H1 (cell line): ENCODE data around the gene AIDA. TPM values are rescaled to one million over a fixed set of nuclear protein-coding genes. Genes with fewer than 3 reads are reported as not detected.

ENCODE experiments used
- CBX5 ChIP-seq: fragments of 300-800, 300-1000 bp; sonication (generic); IDR thresholded peaks from 2 replicates; pipeline ENCODE4 v1.7.1; 2016; ENCODE audit warnings: antibody characterized with exemption, low read length, low read depth
- CEBPB ChIP-seq: IDR thresholded peaks from 2 replicates; pipeline ENCODE4 v1.6.1; 2012; ENCODE audit warnings: low read depth, low read length
- FOSL1 ChIP-seq: IDR thresholded peaks from 2 replicates; pipeline ENCODE4 v1.6.1; 2011; ENCODE audit warnings: mild to moderate bottlenecking, low read depth, low read length, moderate library complexity; ENCODE audit not compliant: insufficient read depth
- HDAC2 ChIP-seq, 2 experiments: fragments of 300-600 bp in 1 of 2; sonication (generic) in 1 of 2; IDR thresholded peaks; 2 replicates each; pipeline ENCODE4 v1.6.1; 2011 to 2012; ENCODE audit warnings: low read depth in 2 of 2, low read length in 2 of 2, mild to moderate bottlenecking in 2 of 2, moderate library complexity in 2 of 2, borderline replicate concordance in 1 of 2, inconsistent platforms in 1 of 2
- JUND ChIP-seq: IDR thresholded peaks from 2 replicates; pipeline ENCODE4 v1.6.1; 2011; ENCODE audit warnings: mild to moderate bottlenecking, improper control_type of control experiment, low read length
- RNF2 ChIP-seq: fragments of 200-900, 300-1000 bp; sonication (generic); IDR thresholded peaks from 2 replicates; pipeline ENCODE4 v1.7.1; 2016; ENCODE audit warnings: borderline replicate concordance, low read depth, mild to moderate bottlenecking, antibody characterized with exemption, low read length; ENCODE audit not compliant: poor library complexity, severe bottlenecking; ENCODE audit errors: missing control alignments
- TAF7 ChIP-seq: optimal IDR thresholded peaks from 2 replicates; pipeline ENCODE3; 2011; ENCODE audit warnings: low read depth, mild to moderate bottlenecking, inconsistent platforms, low read length, moderate library complexity, borderline replicate concordance
- polyA plus RNA-seq, 7 experiments: library from polyadenylated mRNA; depleted of rRNA in 3 of 7; stranded (reverse) in 5 of 7; unstranded in 2 of 7; fragments of >200 nt in 5 of 7; fragments of 200-250 nt in 2 of 7; gene quantifications; 1 replicate in 5 of 7; 2 replicates in 1 of 7; 4 replicates in 1 of 7; pipeline versions ENCODE4 v1.2.1 to v1.2.3, GENCODE V29; 2011 to 2013; ENCODE audit warnings: missing spikeins in 2 of 7, mixed read lengths in 2 of 7
- total RNA-seq: library from RNA; stranded (reverse); fragmentation: NEBNext Ultra II Directional; extraction: Animal tissue kit (Norgen Biotek cat#: 25700); gene quantifications from 2 replicates; pipeline ENCODE4 v1.2.1, GENCODE V29; 2021
- TF ChIP-seq, protein P1 (sequence below): IDR thresholded peaks from 2 replicates; pipeline ENCODE4 v1.6.1; 2011; ENCODE audit warnings: low read length, improper control_type of control experiment

The AIDA gene
- total and polyA plus RNA-seq, 2 of the 8 experiments (the other 6 are each of a cell fraction or from before 2014, with no cell fraction given) = 52.5 to 103 TPM

DNA sequence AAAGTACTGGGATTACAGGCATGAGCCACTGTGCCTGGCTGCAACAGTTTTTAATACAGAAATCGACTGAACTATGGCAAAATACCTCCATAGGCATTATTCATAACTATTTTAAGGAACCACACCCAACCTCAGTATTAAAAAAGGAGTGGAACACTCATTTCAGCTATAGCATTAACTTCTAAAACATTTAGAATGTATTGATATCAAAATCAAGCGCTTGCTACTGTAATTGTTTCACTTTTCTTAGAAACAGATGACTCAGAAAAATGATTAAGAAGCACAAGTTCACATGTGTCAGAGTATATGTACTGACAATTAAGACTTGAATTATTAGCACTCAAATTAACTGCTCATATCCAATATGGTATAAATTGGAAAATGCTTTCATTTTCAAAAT lies 15.1 kb downstream of the AIDA start (continued):
- TF ChIP-seq, protein P1, sequence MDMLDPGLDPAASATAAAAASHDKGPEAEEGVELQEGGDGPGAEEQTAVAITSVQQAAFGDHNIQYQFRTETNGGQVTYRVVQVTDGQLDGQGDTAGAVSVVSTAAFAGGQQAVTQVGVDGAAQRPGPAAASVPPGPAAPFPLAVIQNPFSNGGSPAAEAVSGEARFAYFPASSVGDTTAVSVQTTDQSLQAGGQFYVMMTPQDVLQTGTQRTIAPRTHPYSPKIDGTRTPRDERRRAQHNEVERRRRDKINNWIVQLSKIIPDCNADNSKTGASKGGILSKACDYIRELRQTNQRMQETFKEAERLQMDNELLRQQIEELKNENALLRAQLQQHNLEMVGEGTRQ = no peak
- TF ChIP-seq RNF2 = no peak
- TF ChIP-seq HDAC2 (IDR thresholded peaks at IDR 0.05; ENCODE audit: borderline replicate concordance in 1 of 2, low read depth in 2 of 2, low read length in 2 of 2) = no peak
- TF ChIP-seq CBX5 = no peak
- TF ChIP-seq TAF7 = no peak
- TF ChIP-seq JUND = no peak
- no peak for TF ChIP-seq FOSL1
- no peak for TF ChIP-seq CEBPB
